ENCODE results near the gene KCNIP4.

Gene KCNIP4

DNA sequence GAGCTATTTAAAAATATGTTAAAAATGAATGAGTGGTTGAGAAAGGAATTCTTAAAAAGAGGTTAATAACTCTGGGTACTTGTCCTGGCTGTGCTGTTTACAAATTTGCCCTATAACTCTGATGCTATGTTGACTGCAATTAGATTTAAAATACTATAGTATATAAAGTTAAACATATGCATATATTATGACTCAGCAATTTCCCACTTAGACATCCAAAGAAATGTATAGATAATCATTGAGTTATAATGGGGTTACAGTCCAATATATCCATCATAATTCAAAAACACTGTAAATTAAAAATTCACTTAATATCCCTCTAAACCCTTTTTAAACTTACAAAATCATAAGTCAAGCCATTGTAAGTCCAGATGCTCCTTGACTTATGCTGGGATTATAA is 818.0 kb downstream of the KCNIP4 start:
- TF ChIP-seq, protein P1, sequence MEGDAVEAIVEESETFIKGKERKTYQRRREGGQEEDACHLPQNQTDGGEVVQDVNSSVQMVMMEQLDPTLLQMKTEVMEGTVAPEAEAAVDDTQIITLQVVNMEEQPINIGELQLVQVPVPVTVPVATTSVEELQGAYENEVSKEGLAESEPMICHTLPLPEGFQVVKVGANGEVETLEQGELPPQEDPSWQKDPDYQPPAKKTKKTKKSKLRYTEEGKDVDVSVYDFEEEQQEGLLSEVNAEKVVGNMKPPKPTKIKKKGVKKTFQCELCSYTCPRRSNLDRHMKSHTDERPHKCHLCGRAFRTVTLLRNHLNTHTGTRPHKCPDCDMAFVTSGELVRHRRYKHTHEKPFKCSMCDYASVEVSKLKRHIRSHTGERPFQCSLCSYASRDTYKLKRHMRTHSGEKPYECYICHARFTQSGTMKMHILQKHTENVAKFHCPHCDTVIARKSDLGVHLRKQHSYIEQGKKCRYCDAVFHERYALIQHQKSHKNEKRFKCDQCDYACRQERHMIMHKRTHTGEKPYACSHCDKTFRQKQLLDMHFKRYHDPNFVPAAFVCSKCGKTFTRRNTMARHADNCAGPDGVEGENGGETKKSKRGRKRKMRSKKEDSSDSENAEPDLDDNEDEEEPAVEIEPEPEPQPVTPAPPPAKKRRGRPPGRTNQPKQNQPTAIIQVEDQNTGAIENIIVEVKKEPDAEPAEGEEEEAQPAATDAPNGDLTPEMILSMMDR (IDR thresholded peaks at IDR 0.05; ENCODE audit: low read depth, low read length): no peak
- H3K4me3 ChIP-seq (ENCODE audit: low read depth, low read length): no peak overlapping the region

DNA sequence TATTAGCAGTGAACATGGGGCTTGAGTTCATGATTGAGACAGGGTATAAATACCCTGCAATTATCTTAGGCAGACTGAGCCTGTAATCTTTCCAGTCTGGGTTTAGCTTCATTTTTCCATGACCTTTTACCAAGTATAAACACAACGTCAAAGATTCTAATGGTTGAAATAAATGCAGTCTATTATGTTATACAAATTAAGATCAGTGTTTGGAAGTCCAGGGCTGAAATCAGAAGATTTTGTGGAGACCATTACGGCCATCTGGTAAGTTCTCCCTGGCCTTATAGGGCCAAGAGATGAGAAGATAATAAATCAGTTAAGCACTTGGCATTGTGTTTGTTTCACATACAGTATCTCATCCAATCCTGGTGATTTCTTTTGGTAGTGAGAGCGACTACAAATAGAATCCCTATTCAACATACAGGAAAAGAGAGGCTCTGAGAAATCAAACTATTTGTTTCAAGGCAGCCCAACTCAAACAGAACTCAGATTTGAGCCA is 822.5 kb downstream of the KCNIP4 start:
- H3K4me3 ChIP-seq (ENCODE audit: low read depth, low read length): no peak overlapping the region
- TF ChIP-seq, protein P1 (IDR thresholded peaks at IDR 0.05; ENCODE audit: low read depth, low read length): no peak

DNA sequence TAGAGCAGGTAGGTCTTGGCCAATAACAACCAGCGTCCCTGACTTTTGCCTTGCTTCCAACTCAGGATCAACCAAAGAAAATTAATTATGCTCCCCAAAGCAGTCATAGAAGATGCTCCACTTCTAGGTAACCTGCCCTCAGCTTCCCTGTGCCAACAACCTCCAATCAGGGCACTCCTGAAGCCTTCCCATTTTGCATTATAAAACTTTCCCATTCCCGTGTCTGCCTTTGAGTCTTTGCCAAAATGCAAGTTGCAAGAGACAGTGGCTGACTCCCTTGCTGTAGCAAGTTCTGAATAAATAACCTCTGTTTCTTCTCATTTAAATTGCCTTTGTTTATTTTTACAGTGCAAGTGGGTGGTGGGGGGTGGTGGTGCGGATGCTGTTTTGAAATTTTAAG is 830.3 kb downstream of the KCNIP4 start:
- no peak overlapping the region for H3K4me3 ChIP-seq (ENCODE audit: low read depth, low read length)
- TF ChIP-seq, protein P1 (IDR thresholded peaks at IDR 0.05; ENCODE audit: low read depth, low read length): no peak

DNA sequence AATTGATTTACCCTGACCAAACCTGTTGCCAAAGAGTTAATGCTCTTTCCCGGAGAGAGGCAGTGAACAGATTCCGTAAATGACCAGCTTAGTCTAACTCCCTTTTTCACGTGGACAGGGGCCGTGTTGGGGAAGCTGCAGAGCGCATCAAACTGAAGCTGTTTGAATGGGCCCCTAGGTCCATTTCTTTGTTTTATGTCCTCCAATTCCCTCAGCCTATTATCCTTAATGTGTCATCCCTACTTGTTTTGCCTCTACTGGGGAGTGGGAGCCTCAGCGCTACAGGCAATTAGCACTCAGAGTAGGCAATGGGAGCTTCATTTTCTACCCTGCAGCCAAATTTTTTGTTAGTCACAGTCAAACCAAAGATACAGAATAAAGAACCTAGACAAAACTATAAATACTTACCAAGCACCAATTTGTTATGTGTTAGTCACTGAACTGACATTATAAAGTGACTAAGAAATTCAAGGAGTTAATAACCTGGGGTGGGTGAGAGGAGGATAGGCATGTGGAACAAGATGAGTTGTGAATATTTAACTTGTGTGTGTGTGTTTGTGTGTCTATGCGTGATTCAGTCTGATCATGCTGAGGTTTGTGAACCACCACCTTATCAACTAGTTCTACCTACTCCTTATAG is 830.9 kb downstream of the KCNIP4 start:
- H3K4me3 ChIP-seq (ENCODE audit: low read depth, low read length): no peak overlapping the region
- TF ChIP-seq, protein P1 (IDR thresholded peaks at IDR 0.05; ENCODE audit: low read depth, low read length): no peak

DNA sequence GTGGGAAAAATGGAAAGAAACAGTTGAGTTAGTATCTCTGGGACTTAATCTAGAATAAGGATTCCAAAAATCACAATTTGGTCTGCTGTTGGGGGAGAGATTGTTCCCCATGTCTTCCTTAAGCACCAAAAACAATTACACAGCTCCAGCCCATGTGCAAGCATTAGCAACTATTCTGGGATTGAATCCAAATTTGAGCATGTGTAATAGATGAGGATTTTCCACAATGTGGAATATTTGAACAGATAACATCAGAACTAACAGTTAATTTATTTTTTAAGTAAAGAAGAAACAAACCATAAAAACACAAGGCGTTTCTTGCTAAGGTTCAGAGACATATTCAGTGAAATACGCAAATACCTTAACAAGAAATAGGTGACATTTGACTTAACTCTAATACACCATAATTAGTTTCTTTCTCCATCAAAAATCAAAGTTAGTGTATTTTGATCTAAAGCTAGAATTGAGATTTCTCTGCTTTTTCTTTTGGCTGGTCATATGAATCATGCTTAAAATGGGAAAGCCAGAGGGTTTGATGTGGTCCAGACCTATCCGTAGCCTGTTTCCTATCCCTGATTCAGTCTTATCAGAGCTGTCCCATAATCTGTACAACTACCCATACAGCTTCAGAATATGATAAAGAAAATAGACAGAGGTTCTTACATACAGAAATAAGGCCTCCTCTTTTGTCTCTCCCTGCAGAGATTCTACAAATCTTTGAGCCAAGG is 834.9 kb downstream of the KCNIP4 start:
- H3K4me3 ChIP-seq (ENCODE audit: low read depth, low read length): no peak overlapping the region
- TF ChIP-seq, protein P1 (IDR thresholded peaks at IDR 0.05; ENCODE audit: low read depth, low read length): no peak

DNA sequence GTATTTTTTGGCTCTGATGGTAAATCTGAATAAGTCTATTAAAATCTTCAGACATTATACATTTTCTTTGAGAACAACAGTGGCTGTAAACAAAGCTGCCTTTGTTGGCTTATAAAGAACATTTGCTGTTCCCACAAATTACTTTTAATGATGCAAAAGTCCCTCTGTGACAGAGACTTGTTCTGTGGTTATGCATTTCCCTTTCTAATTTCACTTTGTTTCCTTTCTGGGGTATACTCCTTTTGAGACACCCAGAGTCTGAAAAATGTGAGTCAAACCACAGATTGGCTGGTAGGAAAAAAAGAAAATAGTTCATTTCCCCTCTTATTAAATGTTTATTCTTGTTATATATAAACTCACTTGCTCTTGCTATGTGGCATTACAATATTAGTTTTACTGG is 845.9 kb downstream of the KCNIP4 start:
- no peak overlapping the region for H3K4me3 ChIP-seq (ENCODE audit: low read depth, low read length)
- TF ChIP-seq, protein P1 (IDR thresholded peaks at IDR 0.05; ENCODE audit: low read depth, low read length): no peak

DNA sequence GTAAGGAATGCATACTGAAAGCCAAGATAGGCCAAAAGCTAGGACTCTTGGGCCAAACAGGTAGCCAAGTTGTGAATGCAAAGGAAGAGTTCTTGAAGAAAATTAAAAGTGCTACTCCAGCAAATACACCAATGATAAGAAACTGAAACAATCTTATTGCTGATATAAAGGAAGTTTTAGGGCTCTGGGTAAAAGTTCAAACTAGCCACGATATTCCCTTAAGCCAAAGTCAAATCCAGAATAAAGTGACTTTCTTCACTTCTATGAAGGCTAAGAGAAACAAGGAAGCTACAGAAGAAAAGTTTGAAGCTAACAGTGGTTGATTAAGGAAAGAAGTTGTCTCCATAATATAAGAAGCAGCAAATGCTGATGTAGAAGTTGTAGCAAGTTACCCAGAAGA is 850.7 kb downstream of the KCNIP4 start:
- H3K4me3 ChIP-seq (ENCODE audit: low read depth, low read length): no peak overlapping the region
- TF ChIP-seq, protein P1 (IDR thresholded peaks at IDR 0.05; ENCODE audit: low read depth, low read length): no peak

Measured in WI38 (cell line).